Activated CD8-positive, alpha-beta T cell treated with anti-CD3 and anti-CD28 coated beads for 36 hours (primary cell): ENCODE results near the gene YES1. TPM values are rescaled to one million over a fixed set of nuclear protein-coding genes. Genes with fewer than 3 reads are reported as not detected.
"Not testable (repeated sequence)": the region's sequence is repeated elsewhere in the genome, so short reads cannot be mapped to it uniquely, and the experiment has no call there.

Source experiments
- ATAC-seq: fragments of 200-7000 bp; cut with Tn5 transposase; one replicate; pipeline ENCODE4 v1.10.0; 2021; ENCODE audit warnings: mild to moderate bottlenecking, moderate library complexity
- CTCF ChIA-PET: fragments of 350-600 bp; sonication (Branson Sonifier 250); formaldehyde crosslinking; loops from one replicate; lab custom pipeline; 2021; ENCODE audit warnings: antibody characterized with exemption; lab: Charles Lee
- POLR2A ChIA-PET: fragments of 350-600 bp; sonication (Branson Sonifier 250); formaldehyde crosslinking; loops from one replicate; lab custom pipeline; 2021; ENCODE audit warnings: antibody characterized with exemption; lab: Charles Lee
- DNase-seq: peaks from one replicate; pipeline ENCODE4 v3.0.0-alpha.2; 2020
- H3K27ac Mint-ChIP-seq: one replicate; pipeline ENCODE4 v1.8.0; 2021; ENCODE audit warnings: mild to moderate bottlenecking, mixed read lengths
- H3K27me3 Mint-ChIP-seq: one replicate; pipeline ENCODE4 v1.8.0; 2021; ENCODE audit warnings: mixed read lengths
- H3K36me3 Mint-ChIP-seq: one replicate; pipeline ENCODE4 v1.8.0; 2021; ENCODE audit warnings: low read depth, mixed read lengths
- H3K4me1 Mint-ChIP-seq: one replicate; pipeline ENCODE4 v1.8.0; 2021; ENCODE audit warnings: low read depth, mixed read lengths
- H3K4me3 Mint-ChIP-seq: one replicate; pipeline ENCODE4 v1.8.0; 2021; ENCODE audit warnings: mild to moderate bottlenecking, moderate library complexity, mixed read lengths
- H3K9me3 Mint-ChIP-seq: one replicate; pipeline ENCODE4 v1.8.0; 2021; ENCODE audit warnings: mixed read lengths
- CTCF ChIP-seq: fragments of 200-600 bp; IDR thresholded peaks from one replicate; pipeline ENCODE4 v1.8.0; 2022; ENCODE audit warnings: antibody characterized with exemption, mild to moderate bottlenecking
- intact Hi-C: fragments of 100-400 bp; cut with micrococcal nuclease; formaldehyde crosslinking; loops from one replicate; pipeline ENCODE4 v1.10.0; 2022
- total RNA-seq, 2 experiments: library from RNA; stranded (reverse); gene quantifications; one replicate each; pipeline ENCODE4 v1.2.3, GENCODE V29; 2021

YES1 gene
- total RNA-seq, 2 experiments from 2014 or later, result 38.8 to 40.0 TPM

GRCh38 chr18:813172-814071, 1.4 kb upstream of the YES1 start:
- H3K4me1 Mint-ChIP-seq, result peaks cover 57% of the 10 kb centered on the region
- TF ChIP-seq CTCF, result no peak
- intact Hi-C loops, result loop anchor here (2.0 to 5.0 kb wide), 3 partner anchors 17 to 96 kb away; no protein-coding TSS in a partner anchor
- peak; percentile 56 for ATAC-seq
- peak; percentile 87 for DNase-seq
- H3K4me3 Mint-ChIP-seq, result peak overlapping the region; percentile 84
- ChIA-PET CTCF (interaction anchor here (0.7 to 7.1 kb wide), 11 partner anchors 11 to 104 kb away, joined by 3 to 98 read pairs (median 3); partner anchors contain the start of gene ENOSF1), POLR2A (interaction anchor here (0.5 to 3.8 kb wide), 9 partner anchors 12 to 156 kb away, joined by 3 to 32 read pairs (median 6); partner anchors contain the start of genes ENOSF1 and TYMS)
- H3K9me3 Mint-ChIP-seq, result no peaks in the 10 kb centered on the region
- H3K27ac Mint-ChIP-seq, result peak overlapping the region; percentile 100
- H3K36me3 Mint-ChIP-seq, result peaks cover 22% of the 10 kb centered on the region
- H3K27me3 Mint-ChIP-seq, result peaks cover 2% of the 10 kb centered on the region

- H3K27me3 Mint-ChIP-seq, result peaks cover 2% of the 10 kb centered on the region
- no peak for TF ChIP-seq CTCF
- CTCF ChIA-PET, result interaction anchor here (0.7 to 7.1 kb wide), 9 partner anchors 14 to 103 kb away, joined by 3 to 98 read pairs (median 4); partner anchors contain the start of gene ENOSF1
- peak overlapping the region; percentile 84 for H3K4me3 Mint-ChIP-seq
- intact Hi-C loops, result loop anchor here (2.0 to 5.0 kb wide), 3 partner anchors 18 to 95 kb away; no protein-coding TSS in a partner anchor
- ATAC-seq (peak; percentile 66), DNase-seq (peak; percentile 93)
- peak overlapping the region; percentile 100 for H3K27ac Mint-ChIP-seq
- peaks cover 66% of the 10 kb centered on the region for H3K4me1 Mint-ChIP-seq
- H3K36me3 Mint-ChIP-seq, result peaks cover 23% of the 10 kb centered on the region
- H3K9me3 Mint-ChIP-seq, result no peaks in the 10 kb centered on the region
- POLR2A ChIA-PET, result interaction anchor here (0.5 to 3.8 kb wide), 10 partner anchors 11 to 155 kb away, joined by 3 to 32 read pairs (median 5); partner anchors contain the start of genes ENOSF1 and TYMS
Observed at GRCh38 chr18:812376-813171, 532 bp upstream of the YES1 start.

- DNase-seq (peak; percentile 13), ATAC-seq (no peak)
- TF ChIP-seq CTCF, result no peak
- CTCF ChIA-PET, result interaction anchor here (0.6 to 2.8 kb wide), 4 partner anchors 20 to 99 kb away, joined by 4 to 35 read pairs (median 8); partner anchors contain the start of gene ENOSF1
- peaks cover 70% of the 10 kb centered on the region for H3K4me1 Mint-ChIP-seq
- peak overlapping the region; percentile 97 for H3K27ac Mint-ChIP-seq
- peaks cover 2% of the 10 kb centered on the region for H3K27me3 Mint-ChIP-seq
- intact Hi-C loops, result loop anchor here (5.0 kb wide), 2 partner anchors 69 to 94 kb away; no protein-coding TSS in a partner anchor
- peak overlapping the region; percentile 99 for H3K4me3 Mint-ChIP-seq
- H3K36me3 Mint-ChIP-seq, result peaks cover 28% of the 10 kb centered on the region
- no peaks in the 10 kb centered on the region for H3K9me3 Mint-ChIP-seq
- POLR2A ChIA-PET, result interaction anchor here (1.0 to 3.8 kb wide), 7 partner anchors 19 to 543 kb away, joined by 3 to 32 read pairs (median 3); partner anchors contain the start of genes THOC1 and TYMS
Observed at GRCh38 chr18:811182-811891, 705 bp downstream of the YES1 start.

- Mint-ChIP-seq H3K36me3 (peaks cover 33% of the 10 kb centered on the region), H3K9me3 (no peaks in the 10 kb centered on the region), H3K4me1 (peaks cover 72% of the 10 kb centered on the region), H3K27me3 (no peaks in the 10 kb centered on the region), H3K27ac (peak overlapping the region; percentile 97), H3K4me3 (peak overlapping the region; percentile 99)
- intact Hi-C loops, result loop anchor here (5.0 kb wide), 2 partner anchors 68 to 93 kb away; no protein-coding TSS in a partner anchor
- CTCF ChIA-PET, result interaction anchor here (2.4 to 2.8 kb wide), 2 partner anchors 21 to 98 kb away, joined by 13 to 35 read pairs; partner anchors contain the start of gene ENOSF1
- POLR2A ChIA-PET, result interaction anchor here (1.0 to 1.2 kb wide), 3 partner anchors 12 to 542 kb away, joined by 3 read pairs; partner anchors contain the start of gene THOC1
- ATAC-seq (no peak), DNase-seq (no peak)
- TF ChIP-seq CTCF, result no peak
Observed at GRCh38 chr18:809985-810642, 1.9 kb downstream of the YES1 start.

GRCh38 chr18:809228-809627, 2.8 kb downstream of the YES1 start:
- ATAC-seq, H3K27me3 Mint-ChIP-seq, DNase-seq, intact Hi-C loops, H3K9me3 Mint-ChIP-seq: not testable (repeated sequence)
- Mint-ChIP-seq H3K36me3 (peaks cover 33% of the 10 kb centered on the region), H3K27ac (peak overlapping the region; percentile 97), H3K4me3 (peak overlapping the region; percentile 99), H3K4me1 (peaks cover 67% of the 10 kb centered on the region)
- ChIA-PET POLR2A (interaction anchor here (1.0 kb wide), 1 partner anchor 11 kb away, joined by 3 read pairs; no protein-coding TSS in a partner anchor), CTCF (interaction anchor here (2.8 kb wide), 1 partner anchor 22 kb away, joined by 35 read pairs; no protein-coding TSS in a partner anchor)
